Epithelial cell of esophagus (primary cell): ENCODE results near the gene DMAC2.
A peak's percentile ranks its signal among the peaks of the same experiment; 100 is the strongest.
"Not testable (repeated sequence)": the region's sequence is repeated elsewhere in the genome, so short reads cannot be mapped to it uniquely, and the experiment has no call there.

ENCODE experiments used
- DNase-seq: peaks from one replicate; pipeline ENCODE4 v3.0.0; 2010; ENCODE audit warnings: low read depth
- H3K4me3 ChIP-seq: 2 replicates; pipeline ENCODE4 v1.5.1; 2011; ENCODE audit warnings: mild to moderate bottlenecking, low read length, control low read depth
- TF ChIP-seq, protein P1 (sequence below): IDR thresholded peaks from 2 replicates; pipeline ENCODE4 v1.5.1; 2011; ENCODE audit warnings: low read depth, mild to moderate bottlenecking, low read length, control low read depth, inconsistent platforms; ENCODE audit not compliant: insufficient read depth; ENCODE audit errors: missing control alignments

DMAC2 gene

GRCh38 chr19:41411100-41411967 lies 28.4 kb downstream of the DMAC2 start:
- no peak for DNase-seq
- TF ChIP-seq, protein P1, sequence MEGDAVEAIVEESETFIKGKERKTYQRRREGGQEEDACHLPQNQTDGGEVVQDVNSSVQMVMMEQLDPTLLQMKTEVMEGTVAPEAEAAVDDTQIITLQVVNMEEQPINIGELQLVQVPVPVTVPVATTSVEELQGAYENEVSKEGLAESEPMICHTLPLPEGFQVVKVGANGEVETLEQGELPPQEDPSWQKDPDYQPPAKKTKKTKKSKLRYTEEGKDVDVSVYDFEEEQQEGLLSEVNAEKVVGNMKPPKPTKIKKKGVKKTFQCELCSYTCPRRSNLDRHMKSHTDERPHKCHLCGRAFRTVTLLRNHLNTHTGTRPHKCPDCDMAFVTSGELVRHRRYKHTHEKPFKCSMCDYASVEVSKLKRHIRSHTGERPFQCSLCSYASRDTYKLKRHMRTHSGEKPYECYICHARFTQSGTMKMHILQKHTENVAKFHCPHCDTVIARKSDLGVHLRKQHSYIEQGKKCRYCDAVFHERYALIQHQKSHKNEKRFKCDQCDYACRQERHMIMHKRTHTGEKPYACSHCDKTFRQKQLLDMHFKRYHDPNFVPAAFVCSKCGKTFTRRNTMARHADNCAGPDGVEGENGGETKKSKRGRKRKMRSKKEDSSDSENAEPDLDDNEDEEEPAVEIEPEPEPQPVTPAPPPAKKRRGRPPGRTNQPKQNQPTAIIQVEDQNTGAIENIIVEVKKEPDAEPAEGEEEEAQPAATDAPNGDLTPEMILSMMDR: no peak
- no peak overlapping the region for H3K4me3 ChIP-seq

DNA sequence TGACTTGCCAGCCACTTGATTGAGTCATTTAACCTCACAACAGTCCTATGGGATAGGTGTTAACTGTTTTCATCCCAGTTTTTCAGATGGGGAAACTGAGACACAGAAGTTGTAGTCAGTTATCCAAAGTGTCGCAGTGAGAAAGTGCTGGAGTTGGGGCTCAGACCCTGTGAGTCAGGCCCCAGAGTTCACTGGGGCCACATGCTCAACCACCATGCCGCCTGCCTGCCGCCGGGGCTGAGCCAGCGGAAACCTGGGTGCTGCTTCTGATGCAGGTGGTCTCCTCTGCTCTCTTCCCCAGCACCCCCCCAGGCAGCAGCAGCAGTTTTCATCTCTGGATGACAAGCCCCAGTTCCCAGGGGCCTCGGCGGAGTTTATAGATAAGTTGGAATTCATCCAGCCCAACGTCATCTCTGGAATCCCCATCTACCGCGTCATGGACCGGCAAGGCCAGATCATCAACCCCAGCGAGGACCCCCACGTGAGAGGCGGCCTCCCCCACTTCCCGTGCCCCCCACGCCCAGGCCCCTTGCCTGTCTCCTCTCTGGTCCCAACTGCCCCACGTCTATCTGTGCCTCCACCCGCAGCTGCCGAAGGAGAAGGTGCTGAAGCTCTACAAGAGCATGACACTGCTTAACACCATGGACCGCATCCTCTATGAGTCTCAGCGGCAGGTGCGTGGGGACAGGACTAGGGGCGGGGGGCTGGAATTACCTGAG lies 29.2 kb downstream of the DMAC2 start:
- H3K4me3 ChIP-seq: no peak overlapping the region
- TF ChIP-seq, protein P1: no peak
- no peak for DNase-seq

DNA sequence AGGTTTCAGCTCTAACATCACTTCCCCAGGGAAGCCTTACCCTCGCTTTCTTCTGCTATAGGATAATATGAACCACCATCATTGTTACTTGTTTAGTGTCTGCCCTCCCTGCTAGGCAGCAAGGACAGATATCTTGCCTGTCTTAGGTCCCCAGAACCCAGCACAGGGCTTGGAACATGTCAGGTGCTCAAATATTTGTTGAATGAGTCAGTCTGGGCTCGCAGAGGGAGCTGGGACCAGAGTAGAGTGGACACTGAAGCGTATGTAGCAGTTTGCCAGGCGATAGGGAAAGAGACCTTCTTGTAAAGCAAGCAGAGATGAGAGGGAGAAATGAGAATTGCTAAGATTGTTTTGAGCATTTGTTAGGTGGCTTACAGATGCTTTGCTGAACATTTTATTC lies 30.4 kb downstream of the DMAC2 start:
- TF ChIP-seq, protein P1: no peak
- no peak overlapping the region for H3K4me3 ChIP-seq
- peak; percentile 67 for DNase-seq

- DNase-seq, H3K4me3 ChIP-seq: not testable (repeated sequence)
These were observed 30.9 kb downstream of the DMAC2 start for GRCh38 chr19:41408846-41409245.

GRCh38 chr19:41408256-41408655 lies 31.5 kb downstream of the DMAC2 start:
- DNase-seq: no peak
- no peak overlapping the region for H3K4me3 ChIP-seq
- TF ChIP-seq, protein P1: no peak

DNA sequence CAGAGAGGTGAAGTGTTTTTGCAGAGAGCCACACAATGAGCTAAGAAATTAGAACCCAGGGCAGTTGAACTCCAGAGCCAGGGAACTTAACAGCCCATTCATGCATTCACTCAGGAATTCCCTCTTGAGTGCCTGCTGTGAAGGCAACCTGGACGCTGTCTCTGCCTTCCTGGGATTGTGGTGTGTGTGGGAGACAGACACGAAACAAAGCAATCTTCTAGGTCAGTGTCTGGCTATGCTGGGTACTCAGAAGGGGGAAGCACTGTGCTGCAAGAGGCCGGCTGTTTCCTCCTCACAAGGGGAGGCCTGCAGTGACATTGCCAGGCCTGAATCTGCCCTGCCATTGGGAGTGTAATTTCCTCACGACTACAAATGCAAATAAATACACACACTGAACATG lies 32.4 kb downstream of the DMAC2 start:
- TF ChIP-seq, protein P1: no peak
- no peak overlapping the region for H3K4me3 ChIP-seq
- no peak for DNase-seq

DNA sequence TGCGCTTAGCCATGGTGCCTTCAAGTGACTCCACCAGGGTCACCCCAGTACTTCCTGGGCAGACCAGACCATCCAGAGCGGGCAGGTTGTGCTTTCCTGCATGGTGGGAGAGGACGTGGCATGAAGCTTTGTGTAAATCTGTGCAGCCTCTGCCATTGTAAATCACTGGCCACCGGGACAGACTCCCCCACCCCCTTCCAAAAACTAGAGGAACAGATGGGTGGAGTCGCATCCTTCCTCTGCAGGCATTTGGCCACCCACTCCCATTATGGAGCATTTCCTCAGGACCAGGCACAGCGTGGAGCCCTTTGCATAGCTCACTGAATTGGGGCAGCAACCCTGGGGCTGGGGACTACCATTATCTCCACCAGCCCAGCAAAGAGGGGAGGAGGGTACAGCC lies 33.9 kb downstream of the DMAC2 start:
- TF ChIP-seq, protein P1: no peak
- no peak for DNase-seq
- no peak overlapping the region for H3K4me3 ChIP-seq
